DND-41 (cell line): Measurements from ENCODE around the gene PGM5.

Experiments
- EZH2 ChIP-seq: IDR thresholded peaks from 3 replicates; pipeline ENCODE4 v1.6.1; 2012; ENCODE audit warnings: borderline replicate concordance, low read depth, mild to moderate bottlenecking, moderate library complexity, low read length, inconsistent platforms; ENCODE audit not compliant: severe bottlenecking
- TF ChIP-seq, protein P1 (sequence below): IDR thresholded peaks from 2 replicates; pipeline ENCODE4 v1.5.1; 2012; ENCODE audit warnings: borderline replicate concordance, low read length, moderate library complexity, mild to moderate bottlenecking; ENCODE audit not compliant: poor library complexity, severe bottlenecking; ENCODE audit errors: extremely low read depth

- TF ChIP-seq, protein P1, sequence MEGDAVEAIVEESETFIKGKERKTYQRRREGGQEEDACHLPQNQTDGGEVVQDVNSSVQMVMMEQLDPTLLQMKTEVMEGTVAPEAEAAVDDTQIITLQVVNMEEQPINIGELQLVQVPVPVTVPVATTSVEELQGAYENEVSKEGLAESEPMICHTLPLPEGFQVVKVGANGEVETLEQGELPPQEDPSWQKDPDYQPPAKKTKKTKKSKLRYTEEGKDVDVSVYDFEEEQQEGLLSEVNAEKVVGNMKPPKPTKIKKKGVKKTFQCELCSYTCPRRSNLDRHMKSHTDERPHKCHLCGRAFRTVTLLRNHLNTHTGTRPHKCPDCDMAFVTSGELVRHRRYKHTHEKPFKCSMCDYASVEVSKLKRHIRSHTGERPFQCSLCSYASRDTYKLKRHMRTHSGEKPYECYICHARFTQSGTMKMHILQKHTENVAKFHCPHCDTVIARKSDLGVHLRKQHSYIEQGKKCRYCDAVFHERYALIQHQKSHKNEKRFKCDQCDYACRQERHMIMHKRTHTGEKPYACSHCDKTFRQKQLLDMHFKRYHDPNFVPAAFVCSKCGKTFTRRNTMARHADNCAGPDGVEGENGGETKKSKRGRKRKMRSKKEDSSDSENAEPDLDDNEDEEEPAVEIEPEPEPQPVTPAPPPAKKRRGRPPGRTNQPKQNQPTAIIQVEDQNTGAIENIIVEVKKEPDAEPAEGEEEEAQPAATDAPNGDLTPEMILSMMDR, result no peak
- no peak for TF ChIP-seq EZH2
Observed at GRCh38 chr9:68455451-68455850, 99.0 kb downstream of the PGM5 start.
